Measurements from ENCODE around the gene OTOGL. TPM values are rescaled to one million over a fixed set of nuclear protein-coding genes. Genes with fewer than 3 reads are reported as not detected.

Gene OTOGL
- total and polyA plus RNA-seq, 7 donors: 0.03 to 0.30 (median 0.07) TPM; not detected in 2

DNA sequence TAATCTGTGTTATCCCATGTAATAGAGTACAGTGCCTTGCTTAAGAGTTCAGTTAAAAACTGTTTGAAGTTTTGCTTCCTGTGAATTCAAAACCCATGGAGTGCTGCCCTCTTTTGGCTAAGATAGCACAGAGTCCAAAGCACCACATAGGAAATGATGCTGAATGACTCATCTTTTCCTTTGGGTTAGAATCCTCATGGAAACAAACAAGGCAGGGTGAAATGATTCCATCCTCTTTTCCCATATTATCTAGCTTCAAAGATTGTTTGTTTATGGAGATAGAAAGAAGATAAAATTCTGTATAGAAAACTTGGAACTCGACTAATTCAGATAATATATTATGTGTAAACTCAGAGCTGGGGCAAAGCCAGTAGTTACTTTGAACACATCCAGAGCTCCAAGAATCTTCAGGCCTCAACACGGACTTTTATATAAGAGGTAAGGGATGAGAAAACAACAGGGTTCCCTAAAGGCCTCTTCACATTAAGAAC lies 87.4 kb downstream of the OTOGL start:
- Histone ChIP-seq H3K27ac (peak overlapping the region; percentile 86), H3K27me3 (ENCODE audit: insufficient read depth in 3 of 3, low read length in 2 of 3) (no peaks in the 10 kb centered on the region), H3K36me3 (ENCODE audit: insufficient read depth in 1 of 2, low read depth in 1 of 2) (no peaks in the 10 kb centered on the region), H3K4me3 (no peak overlapping the region), H3K4me1 (peaks cover 25% of the 10 kb centered on the region), H3K9me3 (no peaks in the 10 kb centered on the region)
- intact Hi-C loops (cut with DNase I): loop anchor here in 1 of 2 donors (2.0 to 10.0 kb wide), 3 partner anchors 252 to 639 kb away; partner anchors contain the start of gene PPP1R12A
- ATAC-seq: peak; percentile 81 to 91 (median 84)
- WGBS, 3 donors: 11 to 15% (median 14%) methylated on average over 2 of the region's 2 CpGs
- no peak for DNase-seq
- TF ChIP-seq, protein P1, sequence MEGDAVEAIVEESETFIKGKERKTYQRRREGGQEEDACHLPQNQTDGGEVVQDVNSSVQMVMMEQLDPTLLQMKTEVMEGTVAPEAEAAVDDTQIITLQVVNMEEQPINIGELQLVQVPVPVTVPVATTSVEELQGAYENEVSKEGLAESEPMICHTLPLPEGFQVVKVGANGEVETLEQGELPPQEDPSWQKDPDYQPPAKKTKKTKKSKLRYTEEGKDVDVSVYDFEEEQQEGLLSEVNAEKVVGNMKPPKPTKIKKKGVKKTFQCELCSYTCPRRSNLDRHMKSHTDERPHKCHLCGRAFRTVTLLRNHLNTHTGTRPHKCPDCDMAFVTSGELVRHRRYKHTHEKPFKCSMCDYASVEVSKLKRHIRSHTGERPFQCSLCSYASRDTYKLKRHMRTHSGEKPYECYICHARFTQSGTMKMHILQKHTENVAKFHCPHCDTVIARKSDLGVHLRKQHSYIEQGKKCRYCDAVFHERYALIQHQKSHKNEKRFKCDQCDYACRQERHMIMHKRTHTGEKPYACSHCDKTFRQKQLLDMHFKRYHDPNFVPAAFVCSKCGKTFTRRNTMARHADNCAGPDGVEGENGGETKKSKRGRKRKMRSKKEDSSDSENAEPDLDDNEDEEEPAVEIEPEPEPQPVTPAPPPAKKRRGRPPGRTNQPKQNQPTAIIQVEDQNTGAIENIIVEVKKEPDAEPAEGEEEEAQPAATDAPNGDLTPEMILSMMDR (IDR thresholded peaks at IDR 0.05): peak; percentile 66

DNA sequence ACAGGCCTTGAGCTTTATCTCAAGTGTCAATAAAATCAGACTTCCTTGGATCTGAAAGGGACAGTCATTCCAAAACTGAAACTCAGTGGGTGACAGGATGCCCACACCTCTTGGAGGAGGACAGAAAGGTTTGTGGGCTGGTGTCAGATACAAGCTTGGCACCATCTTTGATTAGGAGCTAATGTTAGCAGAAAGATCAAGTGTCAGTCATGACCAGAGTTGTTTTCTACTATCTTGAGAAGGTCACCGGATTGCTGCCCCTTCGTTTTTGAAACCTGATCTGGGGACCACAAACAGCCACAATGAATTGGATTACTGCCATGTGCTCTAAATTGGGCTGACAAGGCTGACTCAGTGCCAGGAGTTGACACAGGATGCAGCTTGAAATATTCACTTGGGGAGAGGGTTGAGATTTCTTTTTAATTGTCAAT lies 88.3 kb downstream of the OTOGL start:
- Histone ChIP-seq H3K36me3 (ENCODE audit: insufficient read depth in 1 of 2, low read depth in 1 of 2) (no peaks in the 10 kb centered on the region), H3K4me3 (peak overlapping the region; percentile 13)
- ATAC-seq: peak; percentile 58 to 86 (median 84)

DNA sequence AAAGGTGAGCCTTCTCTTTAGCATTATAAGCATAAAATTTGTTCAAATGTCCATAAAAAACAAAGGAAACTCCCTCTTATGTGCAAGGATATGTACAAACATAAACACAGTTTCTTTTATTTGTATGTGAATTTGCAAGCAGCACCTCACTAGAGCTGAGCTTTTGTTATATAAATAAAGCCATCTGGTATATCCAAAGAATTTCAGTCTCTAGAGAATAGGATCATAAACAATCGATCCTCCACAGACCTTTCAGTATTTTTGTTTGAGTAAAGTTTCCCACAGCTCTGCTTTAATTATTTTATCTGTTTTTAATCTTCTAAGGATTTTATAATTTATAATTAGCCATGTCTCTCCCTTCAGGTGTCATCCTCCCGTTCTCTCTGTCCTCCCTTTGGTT lies 89.2 kb downstream of the OTOGL start:
- WGBS, 3 donors: 32 to 47% (median 42%) methylated on average over 2 of the region's 2 CpGs

More for the DNA sequence above, 88.3 kb downstream of the OTOGL start:
- TF ChIP-seq, protein P1 (IDR thresholded peaks at IDR 0.05): no peak
- intact Hi-C loops (cut with DNase I): loop anchor here in 1 of 2 donors (2.0 to 10.0 kb wide), 3 partner anchors 253 to 640 kb away; partner anchors contain the start of gene PPP1R12A
- H3K27ac ChIP-seq: peak overlapping the region; percentile 86
- WGBS, 3 donors: 0 to 7% (median 2%) methylated on average over 2 of the region's 2 CpGs
- no peaks in the 10 kb centered on the region for H3K9me3 ChIP-seq
- H3K27me3 ChIP-seq (ENCODE audit: insufficient read depth in 3 of 3, low read length in 2 of 3): no peaks in the 10 kb centered on the region
- DNase-seq: peak in 1 of 2 donors; percentile 13
- H3K4me1 ChIP-seq: peaks cover 25% of the 10 kb centered on the region

DNA sequence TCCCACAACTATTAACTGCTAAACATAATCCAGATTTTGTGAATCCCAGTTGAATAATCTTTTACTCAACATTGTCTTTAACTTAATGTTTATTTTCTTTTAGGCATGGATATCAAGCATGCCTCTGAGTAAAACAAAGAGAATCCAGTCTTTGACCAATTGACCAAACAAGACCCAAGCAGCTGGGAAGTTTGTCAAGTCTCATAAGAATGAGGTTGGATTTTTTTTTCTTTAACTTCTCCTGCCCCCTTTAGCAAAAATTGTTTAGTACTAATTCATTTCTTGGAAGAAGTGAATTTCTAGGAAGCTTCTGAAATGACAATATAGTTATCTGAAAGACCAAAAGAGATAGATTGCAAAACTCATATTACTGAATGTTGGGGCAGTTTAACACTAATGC lies 89.9 kb downstream of the OTOGL start:
- intact Hi-C loops (cut with DNase I): loop anchor here in 1 of 2 donors (5.0 to 10.0 kb wide), 2 partner anchors 424 to 642 kb away; no protein-coding TSS in a partner anchor
- Histone ChIP-seq H3K27me3 (ENCODE audit: insufficient read depth in 3 of 3, low read length in 2 of 3) (no peaks in the 10 kb centered on the region), H3K27ac (peak overlapping the region; percentile 86)

More for the DNA sequence above, 89.2 kb downstream of the OTOGL start:
- ATAC-seq (no peak), DNase-seq (no peak)
- TF ChIP-seq, protein P1 (IDR thresholded peaks at IDR 0.05): no peak
- intact Hi-C loops (cut with DNase I): loop anchor here in 1 of 2 donors (5.0 to 10.0 kb wide), 2 partner anchors 424 to 641 kb away; no protein-coding TSS in a partner anchor
- H3K36me3 ChIP-seq (ENCODE audit: insufficient read depth in 1 of 2, low read depth in 1 of 2): no peaks in the 10 kb centered on the region
- H3K4me3 ChIP-seq: no peak overlapping the region
- peak overlapping the region; percentile 86 for H3K27ac ChIP-seq
- H3K27me3 ChIP-seq (ENCODE audit: insufficient read depth in 3 of 3, low read length in 2 of 3): no peaks in the 10 kb centered on the region
- H3K4me1 ChIP-seq: peaks cover 25% of the 10 kb centered on the region
- no peaks in the 10 kb centered on the region for H3K9me3 ChIP-seq

More for the DNA sequence above, 89.9 kb downstream of the OTOGL start:
- no peaks in the 10 kb centered on the region for H3K36me3 ChIP-seq (ENCODE audit: insufficient read depth in 1 of 2, low read depth in 1 of 2)
- DNase-seq: no peak
- no peaks in the 10 kb centered on the region for H3K9me3 ChIP-seq
- ATAC-seq: no peak
- peaks cover 30% of the 10 kb centered on the region for H3K4me1 ChIP-seq
- TF ChIP-seq, protein P1 (IDR thresholded peaks at IDR 0.05): no peak
- H3K4me3 ChIP-seq: no peak overlapping the region

Data from psoas muscle (tissue), 8 donors.